Neuronal stem cell (in vitro differentiated cells): Measurements from ENCODE around the gene TRIP4.

Source experiments
- DNase-seq: peaks from one replicate; pipeline ENCODE4 v3.0.0-alpha.2; 2013; ENCODE audit warnings: low spot score
- H2AFZ ChIP-seq: one replicate; pipeline ENCODE4 v1.6.1; 2013; ENCODE audit warnings: mild to moderate bottlenecking, low read length, inconsistent platforms
- H2AK5ac ChIP-seq: 2 replicates; pipeline ENCODE4 v1.6.1; 2013; ENCODE audit warnings: low read depth, mild to moderate bottlenecking, inconsistent platforms, low read length, moderate library complexity, mixed read lengths
- H2BK120ac ChIP-seq: 2 replicates; pipeline ENCODE4 v1.6.1; 2013; ENCODE audit warnings: low read depth, mild to moderate bottlenecking, inconsistent platforms, low read length, moderate library complexity, mixed read lengths
- H2BK12ac ChIP-seq: one replicate; pipeline ENCODE4 v1.6.1; 2013; ENCODE audit warnings: low read length, inconsistent platforms
- H2BK15ac ChIP-seq: 2 replicates; pipeline ENCODE4 v1.6.1; 2013; ENCODE audit warnings: mild to moderate bottlenecking, low read length, inconsistent platforms, mixed read lengths
- H2BK5ac ChIP-seq: one replicate; pipeline ENCODE4 v1.6.1; 2013; ENCODE audit warnings: inconsistent platforms, mild to moderate bottlenecking, low read length, moderate library complexity
- H3K14ac ChIP-seq: one replicate; pipeline ENCODE4 v1.6.1; 2013; ENCODE audit warnings: low read length, inconsistent platforms
- H3K18ac ChIP-seq: 2 replicates; pipeline ENCODE4 v1.6.1; 2013; ENCODE audit warnings: low read length, inconsistent platforms
- H3K23ac ChIP-seq: 2 replicates; pipeline ENCODE4 v1.6.1; 2013; ENCODE audit warnings: low read depth, mild to moderate bottlenecking, mixed read lengths, low read length, inconsistent platforms; ENCODE audit not compliant: poor library complexity
- H3K27ac ChIP-seq: replicated peaks from 3 replicates; pipeline ENCODE4 v1.5.1; 2013; ENCODE audit warnings: low read length, inconsistent platforms
- H3K27me3 ChIP-seq, 3 experiments: 2 replicates each; pipeline ENCODE4 v1.6.1; 2013; ENCODE audit warnings: low read length in 3 of 3, mild to moderate bottlenecking in 2 of 3, inconsistent platforms in 1 of 3, low read depth in 1 of 3, mixed read lengths in 1 of 3, moderate library complexity in 1 of 3; ENCODE audit not compliant: control insufficient read depth in 3 of 3, insufficient read depth in 3 of 3
- H3K36me3 ChIP-seq, 2 donors: replicated peaks in 1 of 2; 2 replicates each; pipeline ENCODE4 v1.6.1; 2013; ENCODE audit warnings: low read length in 2 of 2; ENCODE audit not compliant: control insufficient read depth in 2 of 2, insufficient read depth in 2 of 2
- H3K4ac ChIP-seq: 2 replicates; pipeline ENCODE4 v1.6.1; 2013; ENCODE audit warnings: inconsistent platforms, mild to moderate bottlenecking, low read length, moderate library complexity
- H3K4me1 ChIP-seq, 2 donors: 1 replicate in 1 of 2; 2 replicates in 1 of 2; pipeline ENCODE4 v1.6.1; 2013; ENCODE audit warnings: low read length in 2 of 2, low read depth in 1 of 2; ENCODE audit not compliant: control insufficient read depth in 2 of 2, insufficient read depth in 1 of 2
- H3K4me2 ChIP-seq: one replicate; pipeline ENCODE4 v1.6.1; 2013; ENCODE audit warnings: mild to moderate bottlenecking, low read length, inconsistent platforms; ENCODE audit not compliant: insufficient read depth, poor library complexity, severe bottlenecking
- H3K4me3 ChIP-seq, 2 donors: 2 replicates each; pipeline ENCODE4 v1.5.1; 2013; ENCODE audit warnings: low read length in 2 of 2, mild to moderate bottlenecking in 2 of 2, inconsistent platforms in 1 of 2, moderate library complexity in 1 of 2
- H3K79me1 ChIP-seq: one replicate; pipeline ENCODE4 v1.6.1; 2013; ENCODE audit warnings: low read depth, mild to moderate bottlenecking, inconsistent platforms, low read length, moderate library complexity
- H3K9ac ChIP-seq: one replicate; pipeline ENCODE4 v1.6.1; 2013; ENCODE audit warnings: mild to moderate bottlenecking, low read depth, low read length, inconsistent platforms; ENCODE audit not compliant: poor library complexity
- H3K9me3 ChIP-seq, 2 donors: replicated peaks in 1 of 2; 2 replicates each; pipeline versions ENCODE3 to v1.6.1; 2013; ENCODE audit warnings: low read length in 2 of 2, mild to moderate bottlenecking in 2 of 2, inconsistent platforms in 1 of 2, low read depth in 1 of 2, mixed read lengths in 1 of 2, moderate library complexity in 1 of 2; ENCODE audit not compliant: control insufficient read depth in 2 of 2, insufficient read depth in 1 of 2
- H4K8ac ChIP-seq: one replicate; pipeline ENCODE4 v1.6.1; 2013; ENCODE audit warnings: low read depth, mild to moderate bottlenecking, inconsistent platforms, low read length, moderate library complexity
- H4K91ac ChIP-seq: one replicate; pipeline ENCODE4 v1.6.1; 2013; ENCODE audit warnings: low read length, low read depth, mild to moderate bottlenecking, inconsistent platforms; ENCODE audit not compliant: poor library complexity
- WGBS, 2 donors: extraction: QIAGEN DNeasy Blood & Tissue Kit; methylation state at CpG; one replicate each; pipeline ENCODE4 v1.1.7; 2013; ENCODE audit warnings: missing lambda C conversion rate in 2 of 2, mixed read lengths in 1 of 2; ENCODE audit not compliant: insufficient read length in 2 of 2, insufficient replicate concordance in 1 of 2; ENCODE audit errors: extremely low coverage in 2 of 2; 5-methylcytosine and 5-hydroxymethylcytosine counted together

TRIP4 gene

DNA sequence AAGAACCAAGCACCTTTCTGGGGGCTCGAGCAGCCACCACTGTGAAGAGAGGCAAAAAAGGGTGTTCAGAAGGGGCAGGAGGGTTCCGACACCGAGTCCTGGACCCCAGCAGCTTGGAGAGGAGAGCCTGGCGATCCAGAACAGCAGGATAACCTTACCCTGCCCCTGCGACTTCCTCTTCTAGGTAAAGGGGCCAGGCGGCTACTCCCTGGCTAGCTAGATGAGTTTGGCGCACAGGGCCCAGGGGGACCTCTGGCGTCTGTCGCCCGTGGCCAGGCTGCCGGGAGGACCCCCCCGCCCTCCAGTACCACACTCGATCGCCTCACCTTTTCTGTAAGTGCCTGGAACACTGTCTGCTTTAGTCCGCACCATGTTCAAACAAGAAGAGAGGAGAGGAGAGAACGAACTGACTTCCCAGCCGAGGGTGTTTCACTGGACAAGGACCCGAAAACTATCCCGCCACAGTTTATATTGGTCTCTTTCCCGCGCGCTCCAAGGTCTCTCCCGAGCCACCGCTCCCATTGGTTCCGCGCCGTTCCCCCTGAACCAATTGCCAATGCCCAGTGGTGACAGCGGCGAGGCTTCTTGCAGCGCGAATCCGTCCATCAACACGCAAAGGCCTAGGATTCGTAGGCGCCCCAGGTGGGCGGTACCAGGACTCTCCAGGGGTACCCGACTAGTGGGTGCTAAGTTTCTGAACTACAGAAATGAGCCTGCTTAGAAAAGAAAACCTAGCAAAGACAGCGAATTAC, 6.5 kb upstream of the TRIP4 start, which contains the start of gene PCLAF:
PCLAF (minus strand) TSS at position 442 of the 752 bp plus-strand sequence; CDS start at position 372, 70 bp downstream.
- H3K4me1 ChIP-seq, result peaks cover 0 to 4% of the 10 kb centered on the region in 2 donors
- H2BK5ac ChIP-seq, result no peak within 1 kb of the TSS
- H3K27me3 ChIP-seq, result no peaks in the 10 kb centered on the region
- H2BK15ac ChIP-seq, result no peak within 1 kb of the TSS
- peak; percentile 87 for DNase-seq
- no peak within 1 kb of the TSS for H3K4ac ChIP-seq
- H2BK120ac ChIP-seq, result no peak within 1 kb of the TSS
- peak within 1 kb of the TSS; percentile 53 for H3K27ac ChIP-seq
- H3K79me1 ChIP-seq, result no peaks in the 10 kb centered on the region
- peaks cover 0 to 36% of the 10 kb centered on the region in 2 donors for H3K36me3 ChIP-seq
- no peaks in the 10 kb centered on the region for H3K9me3 ChIP-seq
- no peak within 1 kb of the TSS for H3K14ac ChIP-seq
- H4K91ac ChIP-seq, result no peak within 1 kb of the TSS
- no CpG with 5 or more reads among the region's 38 CpGs for WGBS, 2 donors
- H2AFZ ChIP-seq, result peak within 1 kb of the TSS; percentile 88
- H3K4me3 ChIP-seq, result peak within 1 kb of the TSS; percentile 59 to 87
- H4K8ac ChIP-seq, result no peak within 1 kb of the TSS
- no peak within 1 kb of the TSS for H3K23ac ChIP-seq
- H3K18ac ChIP-seq, result peak within 1 kb of the TSS; percentile 86
- no peak within 1 kb of the TSS for H2AK5ac ChIP-seq
- peak within 1 kb of the TSS; percentile 60 for H3K4me2 ChIP-seq
- no peak within 1 kb of the TSS for H2BK12ac ChIP-seq
- peak within 1 kb of the TSS; percentile 89 for H3K9ac ChIP-seq

DNA sequence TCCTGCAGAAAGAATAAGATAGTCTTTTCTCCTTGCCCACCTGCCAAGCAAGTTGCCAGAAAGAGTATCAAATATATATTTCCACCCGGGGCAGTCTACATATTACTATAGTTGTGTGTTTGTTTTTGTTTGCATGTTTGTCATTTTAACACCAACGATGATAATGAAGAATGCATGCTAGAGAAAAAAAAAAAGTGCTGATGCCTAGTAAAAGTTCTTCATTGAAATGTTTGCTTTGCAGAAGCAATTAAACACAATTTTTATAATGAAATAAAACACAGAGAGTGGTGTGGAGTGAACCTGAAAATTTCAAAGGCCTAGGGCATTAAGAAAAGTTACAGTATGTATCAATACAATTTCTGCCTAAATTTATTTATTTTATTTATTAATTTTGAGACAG, 3.9 kb upstream of the TRIP4 start:
- no peak overlapping the region for H2BK12ac ChIP-seq
- H3K36me3 ChIP-seq, result peaks cover 0 to 14% of the 10 kb centered on the region in 2 donors
- no peak overlapping the region for H4K91ac ChIP-seq
- no peak overlapping the region for H3K4me2 ChIP-seq
- no peak overlapping the region for H2AK5ac ChIP-seq
- no CpG with 5 or more reads among the region's 2 CpGs for WGBS, 2 donors
- H3K23ac ChIP-seq, result no peak overlapping the region
- H3K27me3 ChIP-seq, result no peaks in the 10 kb centered on the region
- H3K4me1 ChIP-seq, result peaks cover 0 to 4% of the 10 kb centered on the region in 2 donors
- no peak overlapping the region for H2BK15ac ChIP-seq
- no peak overlapping the region for H2BK5ac ChIP-seq
- H2AFZ ChIP-seq, result no peak overlapping the region
- no peak overlapping the region for H3K4me3 ChIP-seq
- H3K27ac ChIP-seq, result no peak overlapping the region
- no peak overlapping the region for H3K18ac ChIP-seq
- H3K14ac ChIP-seq, result no peak overlapping the region
- H3K9me3 ChIP-seq, result no peaks in the 10 kb centered on the region
- no peak overlapping the region for H3K9ac ChIP-seq
- H4K8ac ChIP-seq, result no peak overlapping the region
- no peaks in the 10 kb centered on the region for H3K79me1 ChIP-seq
- no peak for DNase-seq
- H3K4ac ChIP-seq, result no peak overlapping the region
- H2BK120ac ChIP-seq, result no peak overlapping the region

DNA sequence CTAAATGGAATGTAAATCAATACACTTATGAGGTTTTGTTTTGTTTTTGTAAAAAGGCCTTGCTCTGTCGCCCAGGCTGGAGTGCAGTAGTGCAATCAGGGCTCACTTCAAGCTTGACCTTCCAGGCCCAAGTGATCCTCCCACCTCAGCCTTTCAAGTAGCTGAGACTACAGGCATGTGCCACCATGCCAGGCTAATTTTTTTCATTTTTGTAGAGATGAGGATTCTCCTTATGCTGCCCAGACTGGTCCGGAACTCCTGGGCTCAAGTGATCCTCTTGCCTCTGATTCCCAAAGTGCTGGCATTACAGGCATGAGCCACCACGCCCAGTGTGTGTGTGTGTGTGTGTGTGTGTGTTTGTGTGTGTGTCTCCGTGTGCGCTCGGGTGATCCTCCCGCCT, 1.3 kb upstream of the TRIP4 start:
- H3K14ac ChIP-seq, result no peak overlapping the region

DNA sequence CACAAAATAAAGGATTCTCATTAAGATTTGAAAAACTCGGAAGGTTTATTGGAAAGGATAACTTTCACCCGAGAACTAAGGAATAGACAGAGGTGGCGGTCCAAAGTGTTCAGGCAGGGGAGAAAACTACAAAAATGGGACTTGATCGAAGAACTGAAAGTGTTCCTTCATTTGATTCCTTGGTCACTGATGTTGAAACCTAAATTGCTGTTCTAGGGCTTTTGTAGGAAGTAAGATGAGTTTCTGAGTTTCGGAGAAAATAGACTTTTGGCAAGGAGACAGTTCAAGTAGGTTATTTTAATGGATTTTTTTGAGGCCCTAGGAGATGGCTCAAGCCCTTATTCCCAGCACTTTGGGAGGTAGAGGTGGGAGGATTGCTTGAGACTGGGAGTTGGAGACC, 1.4 kb downstream of the TRIP4 start:
- no peak overlapping the region for H3K14ac ChIP-seq
- H3K9ac ChIP-seq, result no peak overlapping the region
- H3K4me2 ChIP-seq, result no peak overlapping the region
- peaks cover 0 to 11% of the 10 kb centered on the region in 2 donors for H3K36me3 ChIP-seq
- no peak overlapping the region for H4K91ac ChIP-seq
- no peak overlapping the region for H4K8ac ChIP-seq
- no peaks in the 10 kb centered on the region for H3K9me3 ChIP-seq
- H2BK5ac ChIP-seq, result no peak overlapping the region
- no peak overlapping the region for H2BK120ac ChIP-seq
- H2BK12ac ChIP-seq, result no peak overlapping the region
- peak overlapping the region in 1 of 2 donors; percentile 64 for H3K4me3 ChIP-seq
- H3K4me1 ChIP-seq, result no peaks in the 10 kb centered on the region
- WGBS, 2 donors, result no CpG with 5 or more reads among the region's 5 CpGs
- H3K23ac ChIP-seq, result no peak overlapping the region
- H3K27me3 ChIP-seq, result no peaks in the 10 kb centered on the region
- H2BK15ac ChIP-seq, result no peak overlapping the region
- no peak overlapping the region for H2AK5ac ChIP-seq
- H3K79me1 ChIP-seq, result peaks cover 3% of the 10 kb centered on the region
- H3K4ac ChIP-seq, result no peak overlapping the region
- no peak for DNase-seq
- H3K18ac ChIP-seq, result no peak overlapping the region
- H3K27ac ChIP-seq, result no peak overlapping the region
- H2AFZ ChIP-seq, result no peak overlapping the region

More for the DNA sequence above, 1.3 kb upstream of the TRIP4 start:
- Histone ChIP-seq H2BK120ac (no peak overlapping the region), H3K18ac (no peak overlapping the region), H3K4me1 (no peaks in the 10 kb centered on the region), H3K9me3 (no peaks in the 10 kb centered on the region), H2AFZ (no peak overlapping the region), H3K27ac (no peak overlapping the region), H3K23ac (no peak overlapping the region), H3K4ac (no peak overlapping the region), H2BK12ac (no peak overlapping the region), H2BK5ac (no peak overlapping the region), H3K9ac (no peak overlapping the region), H3K27me3 (no peaks in the 10 kb centered on the region), H4K91ac (no peak overlapping the region), H3K4me3 (no peak overlapping the region), H2AK5ac (no peak overlapping the region), H4K8ac (no peak overlapping the region), H3K4me2 (no peak overlapping the region), H3K79me1 (peaks cover 3% of the 10 kb centered on the region), H2BK15ac (no peak overlapping the region), H3K36me3 (no peaks in the 10 kb centered on the region)
- DNase-seq, result no peak
- WGBS, 2 donors, result no CpG with 5 or more reads among the region's 7 CpGs
